DLD1 (cell line): ENCODE data around the gene LDAF1.

Experiments
- in situ Hi-C: cut with HindIII; loops from 2 replicates; pipeline ENCODE4 v1.10.0; 2017; ENCODE audit warnings: low sequenced_read_pairs

Gene LDAF1

DNA sequence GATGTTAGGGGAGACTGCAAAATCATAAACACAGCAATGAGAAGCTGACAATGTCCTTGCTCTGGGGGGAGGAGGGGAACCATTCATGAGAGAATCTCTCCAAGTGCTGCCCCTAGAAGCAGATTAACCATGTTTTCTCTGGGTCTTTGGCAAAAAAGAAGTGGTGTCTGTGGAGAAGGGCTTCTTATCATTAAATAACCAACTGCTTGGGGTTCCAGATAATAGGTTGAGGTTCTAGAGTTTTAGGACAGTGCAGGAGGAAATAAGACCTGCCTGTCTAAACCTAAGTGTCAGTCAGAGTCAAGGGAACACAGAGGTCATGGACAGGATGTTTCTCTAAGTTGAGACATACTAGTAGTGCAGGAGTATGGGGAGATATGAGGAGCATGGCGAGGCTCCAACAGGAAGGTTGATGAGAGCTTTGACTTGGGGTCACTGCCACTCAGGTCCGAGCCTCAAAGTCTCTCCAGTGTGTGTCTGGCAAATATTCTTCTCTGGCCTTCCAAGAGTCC, 69.9 kb downstream of the LDAF1 start:
- in situ Hi-C loops = no loop called here
